GM12878 (cell line): ENCODE measurements around the gene DNAJB2. TPM values are rescaled to one million over a fixed set of nuclear protein-coding genes. Genes with fewer than 3 reads are reported as not detected.

Experiments used
- ATAC-seq: fragments of 200-7000 bp; cut with Tn5 transposase; 3 replicates; pipeline ENCODE4 v1.9.1; 2020; ENCODE audit warnings: mild to moderate bottlenecking, moderate library complexity
- BruUV-seq: library from RNA; stranded (reverse); fragments of 400-500 nt; replicated peaks from 2 replicates; lab custom pipeline; 2021; lab: Mats Ljungman, UMichigan
- CTCF ChIA-PET: fragments of 300-600 bp; sonication (Branson Sonifier 250); formaldehyde crosslinking; extraction: SDS; loops from one replicate; lab custom pipeline; 2021; ENCODE audit warnings: inconsistent platforms; lab: Yijun Ruan, JAX
- POLR2A ChIA-PET: fragments of 350-600 bp; formaldehyde crosslinking; extraction: SDS; loops from one replicate; lab custom pipeline; 2021; ENCODE audit warnings: inconsistent platforms; lab: Charles Lee
- RAD21 ChIA-PET: fragments of 300-600 bp; sonication (Branson Sonifier 250); formaldehyde crosslinking; loops from one replicate; lab custom pipeline; 2023; ENCODE audit warnings: antibody characterized with exemption; ENCODE audit not compliant: unreplicated experiment; lab: Charles Lee
- SMC1A ChIA-PET: fragments of 300-600 bp; sonication (Branson Sonifier 250); formaldehyde crosslinking; loops from one replicate; lab custom pipeline; 2023; ENCODE audit not compliant: unreplicated experiment, uncharacterized antibody; lab: Charles Lee
- DNase-seq: peaks from one replicate; pipeline ENCODE4 v3.0.0-alpha.2; 2011; ENCODE audit warnings: low read depth, low spot score
- FAIRE-seq: peaks from 3 replicates; lab custom pipeline; 2011; peaks lifted over from hg19 to GRCh38; lab: Jason Lieb, UNC
- H2AFZ ChIP-seq: 2 replicates; pipeline ENCODE4 v1.6.0; 2011; ENCODE audit warnings: low read depth, low read length, control low read depth; ENCODE audit not compliant: control insufficient read depth
- H3K27ac ChIP-seq: 2 replicates; pipeline ENCODE4 v1.5.1; 2011; ENCODE audit warnings: control low read depth; ENCODE audit not compliant: control insufficient read depth, insufficient read depth
- H3K27me3 ChIP-seq, 2 experiments: replicated peaks in 1 of 2; 2 replicates each; pipeline versions ENCODE4 v1.6.0 to v1.6.1; 2011; ENCODE audit warnings: low read length in 1 of 2; ENCODE audit not compliant: control insufficient read depth in 2 of 2, insufficient read depth in 2 of 2
- H3K36me3 ChIP-seq, 2 experiments: 2 replicates each; pipeline ENCODE4 v1.5.1; 2011; ENCODE audit warnings: low read length in 1 of 2; ENCODE audit not compliant: control insufficient read depth in 2 of 2, insufficient read depth in 2 of 2
- H3K4me1 ChIP-seq: 2 replicates; pipeline ENCODE4 v1.6.1; 2011; ENCODE audit warnings: mild to moderate bottlenecking, low read length, moderate library complexity, mixed read lengths; ENCODE audit not compliant: control insufficient read depth, insufficient read depth
- H3K4me2 ChIP-seq: 2 replicates; pipeline ENCODE4 v1.6.0; 2011; ENCODE audit warnings: control low read depth; ENCODE audit not compliant: control insufficient read depth, insufficient read depth
- H3K4me3 ChIP-seq: fragments of 200-600 bp; sonication (generic); 2 replicates; pipeline ENCODE4 v1.5.1; 2016
- H3K79me2 ChIP-seq: 2 replicates; pipeline ENCODE4 v1.6.0; 2011; ENCODE audit warnings: low read length; ENCODE audit not compliant: control insufficient read depth, insufficient read depth
- H3K9ac ChIP-seq: 2 replicates; pipeline ENCODE4 v1.8.0; 2011; ENCODE audit warnings: low read length, control low read depth, mixed read lengths; ENCODE audit not compliant: control insufficient read depth, insufficient read depth
- H3K9me3 ChIP-seq: replicated peaks from 3 replicates; pipeline ENCODE4 v1.5.1; 2011; ENCODE audit warnings: mild to moderate bottlenecking, low read length; ENCODE audit not compliant: control insufficient read depth, insufficient read depth
- H4K20me1 ChIP-seq: 2 replicates; pipeline ENCODE4 v1.6.0; 2011; ENCODE audit not compliant: control insufficient read depth, insufficient read depth
- POLR2AphosphoS2 ChIP-seq: IDR thresholded peaks from 2 replicates; pipeline ENCODE4 v1.6.1; 2011; ENCODE audit warnings: low read depth, mild to moderate bottlenecking, low read length, improper control_type of control experiment, moderate library complexity
- RELA ChIP-seq: fragments of 450-650 bp; IDR thresholded peaks from 2 replicates; pipeline ENCODE4 v1.8.0; 2014; ENCODE audit warnings: borderline replicate concordance; ENCODE audit not compliant: partially characterized antibody
- SIX5 ChIP-seq: IDR thresholded peaks from 2 replicates; pipeline ENCODE4 v1.6.1; 2011; ENCODE audit warnings: mild to moderate bottlenecking, low read depth, low read length, moderate library complexity; ENCODE audit not compliant: severe bottlenecking
- SPI1 ChIP-seq: IDR thresholded peaks from 2 replicates; pipeline ENCODE4 v1.6.1; 2011; ENCODE audit warnings: low read depth, mild to moderate bottlenecking, low read length, moderate library complexity, borderline replicate concordance; ENCODE audit not compliant: insufficient read depth
- WGBS: methylation state at CpG from one replicate; pipeline ENCODE4 v1.1.6; 2016; ENCODE audit warnings: low lambda C conversion rate; ENCODE audit not compliant: insufficient replicate concordance, insufficient coverage; ENCODE audit errors: missing lambda C conversion rate; 5-methylcytosine and 5-hydroxymethylcytosine counted together
- in situ Hi-C: fragments of 300-500 bp; cut with MboI; formaldehyde crosslinking; loops from 9 replicates; pipeline ENCODE4 v1.14.3; 2018; ENCODE audit warnings: mixed read lengths
- intact Hi-C: fragments of 100-400 bp; cut with micrococcal nuclease; formaldehyde crosslinking; loops from one replicate; pipeline ENCODE4 v1.14.2; 2022; ENCODE audit not compliant: unreplicated experiment
- polyA plus RNA-seq, 11 experiments: library from polyadenylated mRNA; depleted of rRNA in 4 of 11; unstranded in 6 of 11; stranded (reverse) in 5 of 11; fragments of >200 nt; fragmentation: Nextera tagmentation in 4 of 11; fragmentation: Illumina TruSeq in 1 of 11; extraction: Ambion mirVana in 4 of 11; extraction: Trizol in 1 of 11; gene quantifications; 1 replicate in 1 of 11; 2 replicates in 10 of 11; pipeline versions ENCODE4 v1.2.1 to v1.2.3, GENCODE V29; 2011 to 2016; ENCODE audit warnings: inconsistent platforms in 2 of 11, missing spikeins in 2 of 11, low read depth in 1 of 11
- total RNA-seq, 4 experiments: library from RNA; depleted of rRNA in 3 of 4; stranded (reverse); fragments of >200 nt in 3 of 4; fragmentation: Illumina TruSeq in 1 of 4; extraction: Trizol in 1 of 4; gene quantifications; 2 replicates each; pipeline versions ENCODE4 v1.2.1 to v1.2.3, GENCODE V29; 2013 to 2021
- TF ChIP-seq, protein P1 (sequence below): fragments of 450-650 bp; IDR thresholded peaks from 2 replicates; pipeline ENCODE4 v1.6.1; 2017; ENCODE audit warnings: mild to moderate bottlenecking, low read depth, inconsistent platforms; ENCODE audit not compliant: poor library complexity, severe bottlenecking
- TF ChIP-seq, protein P2 (sequence below): fragments of 450-650 bp; IDR thresholded peaks from 2 replicates; pipeline ENCODE4 v1.6.1; 2017; ENCODE audit warnings: borderline replicate concordance

Gene DNAJB2
- total and polyA plus RNA-seq, 10 of the 15 experiments (the other 5 are each of a cell fraction or from before 2014, with no cell fraction given) = 0.26 to 36.5 (median 12.5) TPM

DNA sequence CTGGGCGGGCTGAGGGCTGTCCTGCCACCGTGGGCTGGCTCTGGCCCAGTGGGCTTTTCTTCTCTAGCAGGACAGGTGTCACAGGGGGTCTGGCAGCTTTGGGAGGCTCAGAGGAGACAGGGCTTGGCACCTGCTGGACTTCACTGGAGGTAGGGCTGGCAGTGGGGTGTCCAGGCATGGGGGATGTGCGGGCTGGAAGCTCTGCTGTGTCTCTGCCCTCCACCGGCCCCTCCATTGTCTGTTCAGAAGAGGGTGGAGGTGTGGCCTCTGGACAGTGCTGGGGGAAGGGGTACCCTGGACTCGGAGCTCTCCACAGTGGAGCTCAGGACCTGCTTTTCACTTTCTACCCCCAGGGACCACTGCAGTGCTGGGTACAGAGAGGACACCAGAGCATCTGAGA lies 20.9 kb downstream of the DNAJB2 start:
- peaks cover 2 to 5% of the 10 kb centered on the region in 2 experiments; a peak in 1 of 4 replicates for H3K27me3 ChIP-seq
- TF ChIP-seq SPI1 (no peak), RELA (no peak), POLR2AphosphoS2 (no peak), SIX5 (no peak)
- TF ChIP-seq, protein P1, sequence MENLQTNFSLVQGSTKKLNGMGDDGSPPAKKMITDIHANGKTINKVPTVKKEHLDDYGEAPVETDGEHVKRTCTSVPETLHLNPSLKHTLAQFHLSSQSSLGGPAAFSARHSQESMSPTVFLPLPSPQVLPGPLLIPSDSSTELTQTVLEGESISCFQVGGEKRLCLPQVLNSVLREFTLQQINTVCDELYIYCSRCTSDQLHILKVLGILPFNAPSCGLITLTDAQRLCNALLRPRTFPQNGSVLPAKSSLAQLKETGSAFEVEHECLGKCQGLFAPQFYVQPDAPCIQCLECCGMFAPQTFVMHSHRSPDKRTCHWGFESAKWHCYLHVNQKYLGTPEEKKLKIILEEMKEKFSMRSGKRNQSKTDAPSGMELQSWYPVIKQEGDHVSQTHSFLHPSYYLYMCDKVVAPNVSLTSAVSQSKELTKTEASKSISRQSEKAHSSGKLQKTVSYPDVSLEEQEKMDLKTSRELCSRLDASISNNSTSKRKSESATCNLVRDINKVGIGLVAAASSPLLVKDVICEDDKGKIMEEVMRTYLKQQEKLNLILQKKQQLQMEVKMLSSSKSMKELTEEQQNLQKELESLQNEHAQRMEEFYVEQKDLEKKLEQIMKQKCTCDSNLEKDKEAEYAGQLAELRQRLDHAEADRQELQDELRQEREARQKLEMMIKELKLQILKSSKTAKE = no peak
- TF ChIP-seq, protein P2, sequence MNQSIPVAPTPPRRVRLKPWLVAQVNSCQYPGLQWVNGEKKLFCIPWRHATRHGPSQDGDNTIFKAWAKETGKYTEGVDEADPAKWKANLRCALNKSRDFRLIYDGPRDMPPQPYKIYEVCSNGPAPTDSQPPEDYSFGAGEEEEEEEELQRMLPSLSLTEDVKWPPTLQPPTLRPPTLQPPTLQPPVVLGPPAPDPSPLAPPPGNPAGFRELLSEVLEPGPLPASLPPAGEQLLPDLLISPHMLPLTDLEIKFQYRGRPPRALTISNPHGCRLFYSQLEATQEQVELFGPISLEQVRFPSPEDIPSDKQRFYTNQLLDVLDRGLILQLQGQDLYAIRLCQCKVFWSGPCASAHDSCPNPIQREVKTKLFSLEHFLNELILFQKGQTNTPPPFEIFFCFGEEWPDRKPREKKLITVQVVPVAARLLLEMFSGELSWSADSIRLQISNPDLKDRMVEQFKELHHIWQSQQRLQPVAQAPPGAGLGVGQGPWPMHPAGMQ = no peak
- H3K4me1 ChIP-seq = peaks cover 3% of the 10 kb centered on the region; the same call in 1 of the 2 replicates
- no peak overlapping the region for H3K9ac ChIP-seq
- SMC1A ChIA-PET = interaction anchor here (1.2 to 5.8 kb wide), 3 partner anchors 87 to 142 kb away, joined by 3 to 36 read pairs (median 13); partner anchors contain the start of genes DNPEP and NHEJ1
- H4K20me1 ChIP-seq = no peaks in the 10 kb centered on the region
- RAD21 ChIA-PET = interaction anchor here (0.8 to 3.9 kb wide), 9 partner anchors 22 to 146 kb away, joined by 3 to 22 read pairs (median 5); partner anchors contain the start of genes ANKZF1, ATG9A, CNPPD1 and NHEJ1
- H3K79me2 ChIP-seq = no peaks in the 10 kb centered on the region
- WGBS = 33% methylated on average over 5 of the region's 5 CpGs
- no peak for DNase-seq
- POLR2A ChIA-PET = interaction anchor here (0.8 to 2.1 kb wide), 5 partner anchors 29 to 141 kb away, joined by 3 to 8 read pairs (median 3); partner anchors contain the start of gene TUBA4A
- H2AFZ ChIP-seq = no peak overlapping the region
- no peaks in the 10 kb centered on the region for H3K36me3 ChIP-seq
- H3K4me3 ChIP-seq = no peak overlapping the region
- in situ Hi-C loops = no loop called here
- intact Hi-C loops = no loop called here
- H3K9me3 ChIP-seq = no peaks in the 10 kb centered on the region
- no peak overlapping the region for H3K27ac ChIP-seq
- no TSS peak for BruUV-seq
- H3K4me2 ChIP-seq = no peak overlapping the region
- CTCF ChIA-PET = interaction anchor here (0.6 to 10.9 kb wide), 12 partner anchors 16 to 320 kb away, joined by 3 to 208 read pairs (median 4); partner anchors contain the start of genes CNPPD1, DNAJB2, NHEJ1 and SLC23A3
- no peak for ATAC-seq
- no peak for FAIRE-seq
